Stimulated activated CD4-positive, alpha-beta T cell treated with anti-CD3 and anti-CD28 coated beads, Interleukin-4, amount 100 ng/mL, for 48 hours (primary cell): Measurements from ENCODE around the gene TRUB2.
"Not testable (repeated sequence)": the region's sequence is repeated elsewhere in the genome, so short reads cannot be mapped to it uniquely, and the experiment has no call there.

Experiments
- DNase-seq, 2 donors: peaks; one replicate each; pipeline ENCODE4 v3.0.0-alpha.2; 2020; ENCODE audit warnings: low read depth in 2 of 2

TRUB2 gene

GRCh38 chr9:128298535-128299482 is 23.4 kb downstream of the TRUB2 start:
- DNase-seq: no peak

- DNase-seq: no peak
Measured at GRCh38 chr9:128297221-128297773, 24.9 kb downstream of the TRUB2 start.

GRCh38 chr9:128296340-128297220 is 25.7 kb downstream of the TRUB2 start:
- DNase-seq: no peak

DNA sequence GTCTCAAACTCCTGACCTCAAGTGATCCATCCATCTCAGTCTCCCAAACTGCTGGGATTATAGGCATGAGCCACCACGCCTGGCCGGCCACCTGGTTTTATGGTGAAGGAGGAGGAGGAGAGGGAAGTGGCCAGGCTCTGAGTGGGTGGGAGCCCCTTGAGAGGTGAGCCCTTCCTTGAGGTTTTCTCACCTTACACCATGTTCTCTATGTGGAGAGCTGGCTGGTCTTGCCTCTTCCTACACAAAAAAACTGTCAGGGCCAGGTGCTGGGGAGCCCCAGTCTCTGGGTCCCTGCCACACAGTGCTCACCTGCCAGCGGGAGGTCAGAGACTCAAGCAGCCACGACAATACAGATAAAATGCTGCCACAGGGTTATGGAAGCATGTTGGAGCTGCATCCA is 28.1 kb downstream of the TRUB2 start:
- DNase-seq: no peak

DNA sequence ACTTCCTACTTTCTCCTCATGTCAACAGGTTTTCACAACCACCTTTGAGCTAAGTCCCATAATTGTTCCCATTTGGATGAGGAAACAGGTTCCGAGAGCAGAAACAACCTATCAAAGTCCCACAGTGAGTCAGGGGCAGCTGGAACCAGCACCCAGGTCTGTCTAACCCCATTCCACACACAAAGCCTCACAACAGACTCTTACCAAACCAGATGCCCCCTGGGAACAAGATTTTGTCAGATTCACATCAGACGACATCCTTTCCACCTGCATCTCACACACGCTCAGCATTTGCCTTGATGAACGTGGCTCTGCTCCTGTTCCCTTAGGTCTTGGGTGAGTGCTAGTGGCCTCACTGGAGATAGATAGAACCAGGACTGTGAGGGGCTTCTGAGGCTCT is 29.2 kb downstream of the TRUB2 start:
- DNase-seq: no peak

- DNase-seq: no peak
Measured at GRCh38 chr9:128292009-128292408, 30.2 kb downstream of the TRUB2 start.

DNA sequence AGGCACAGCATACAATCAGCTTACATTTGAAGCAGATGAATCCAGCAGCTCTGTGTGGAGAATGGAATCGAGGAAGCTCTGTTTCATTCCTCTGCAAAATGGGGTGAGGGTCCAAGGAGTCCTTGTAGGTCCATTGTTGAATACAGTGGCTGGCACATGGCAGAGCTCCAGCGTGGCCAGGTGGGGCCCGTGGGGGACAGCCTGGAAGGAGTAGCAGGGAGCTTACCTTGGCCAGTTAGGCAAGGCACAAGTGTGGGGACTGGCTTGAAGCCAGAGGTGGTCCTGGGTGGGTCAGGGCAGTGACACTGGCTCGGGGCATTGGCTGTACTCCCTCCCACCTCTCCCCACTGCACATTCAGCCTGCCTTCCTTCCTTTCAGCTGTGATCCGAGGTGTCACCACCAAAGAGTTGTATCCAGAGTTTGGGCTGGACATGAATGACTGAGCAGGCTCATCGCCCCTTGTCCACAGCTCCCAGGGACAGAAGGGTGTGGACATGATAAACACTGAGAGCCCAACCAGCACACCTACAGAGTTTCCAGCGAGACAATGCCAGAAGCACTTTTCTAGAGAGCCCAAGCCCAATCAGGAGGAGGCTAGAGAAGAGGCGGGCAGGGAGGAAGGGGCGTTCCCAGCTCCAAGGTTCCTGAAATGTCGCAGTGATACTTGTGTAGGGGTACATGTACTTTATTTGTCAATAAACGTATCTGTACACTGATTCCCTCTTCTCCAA is 33.8 kb downstream of the TRUB2 start:
- DNase-seq: no peak

DNA sequence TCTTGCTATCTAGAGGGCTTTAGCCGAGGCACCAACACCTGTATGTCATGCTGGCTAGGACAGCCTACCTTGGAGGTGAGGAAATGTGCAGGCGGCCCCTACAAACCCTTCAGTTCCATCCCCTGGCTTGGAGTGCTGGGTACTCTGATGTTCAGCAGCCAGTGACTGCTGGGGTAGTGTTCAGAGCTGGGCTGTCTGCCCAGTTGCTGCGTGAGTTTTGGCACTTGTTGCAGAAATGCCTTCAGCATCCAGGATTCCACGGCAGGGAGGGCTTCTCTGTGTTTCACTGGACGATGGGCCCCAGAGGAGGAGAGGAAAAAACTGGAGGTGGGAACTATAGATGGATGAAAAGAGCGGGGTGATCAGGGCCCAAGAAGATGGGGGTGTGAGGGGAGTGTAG is 35.8 kb downstream of the TRUB2 start:
- DNase-seq: no peak

DNA sequence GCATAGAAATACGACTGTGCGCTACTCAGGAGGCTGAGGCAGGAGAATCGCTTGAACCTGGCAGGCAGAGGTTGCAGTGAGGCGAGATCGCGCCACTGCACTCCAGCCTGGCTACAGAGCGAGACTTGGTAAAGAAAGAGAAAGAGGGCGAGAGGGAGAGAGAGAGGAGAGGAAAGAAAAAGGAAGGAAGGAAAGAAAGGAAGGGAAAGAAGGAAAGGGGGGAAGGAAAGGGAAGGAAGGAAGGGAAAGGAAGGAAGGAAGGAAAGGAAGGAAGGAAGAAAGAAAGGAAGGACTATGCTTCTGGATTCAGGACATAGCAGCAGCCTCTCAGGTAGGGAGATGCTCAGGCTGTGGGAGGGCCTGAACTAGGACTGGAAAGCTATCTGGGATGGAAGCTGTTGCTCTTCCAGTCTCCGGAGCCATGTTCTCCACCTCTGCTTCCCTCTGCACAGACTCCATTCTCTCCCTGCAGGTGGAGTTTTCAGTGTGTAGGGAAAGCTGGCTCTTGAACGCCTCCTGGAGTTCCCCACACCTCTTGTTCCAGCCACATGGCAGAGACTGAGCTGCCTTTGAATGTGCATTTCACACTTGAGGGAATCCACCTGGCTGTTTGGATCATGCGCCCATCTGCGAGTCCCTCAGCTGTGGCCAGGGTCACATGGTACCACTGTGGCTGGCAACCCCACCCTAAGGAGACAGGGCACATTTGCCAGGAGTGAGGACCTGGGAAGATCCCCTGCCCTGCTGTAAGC is 37.0 kb downstream of the TRUB2 start:
- DNase-seq: no peak

GRCh38 chr9:128282500-128282899 is 39.7 kb downstream of the TRUB2 start:
- no peak for DNase-seq

DNA sequence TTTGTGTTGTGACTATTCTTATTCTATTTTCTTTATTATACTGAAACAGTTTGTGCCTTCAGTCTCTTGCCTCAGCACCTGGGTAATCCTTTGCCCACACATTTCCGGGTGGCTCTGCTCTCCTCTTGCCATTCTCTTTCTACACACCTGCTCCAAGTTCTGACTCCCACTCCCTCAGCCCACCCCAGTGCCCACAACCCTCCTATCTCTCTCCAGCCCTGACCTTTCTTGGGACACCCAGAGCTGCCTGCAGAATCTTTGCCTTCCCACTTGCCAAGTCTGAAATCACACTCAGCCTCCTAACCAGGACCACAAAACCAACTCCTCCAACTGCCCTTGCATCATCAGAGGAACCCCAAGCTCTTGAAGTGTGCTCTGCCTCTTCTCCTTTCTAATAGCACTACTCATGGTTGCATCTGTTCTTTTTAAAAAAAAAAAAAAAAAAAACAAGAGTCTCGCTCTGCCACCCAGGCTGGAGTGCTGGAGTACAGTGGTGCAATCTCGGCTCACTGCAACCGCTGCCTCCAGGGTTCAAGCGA is 42.1 kb downstream of the TRUB2 start:
- no peak for DNase-seq

- not testable (repeated sequence) for DNase-seq
Measured at GRCh38 chr9:128279088-128280073, 42.9 kb downstream of the TRUB2 start.

DNA sequence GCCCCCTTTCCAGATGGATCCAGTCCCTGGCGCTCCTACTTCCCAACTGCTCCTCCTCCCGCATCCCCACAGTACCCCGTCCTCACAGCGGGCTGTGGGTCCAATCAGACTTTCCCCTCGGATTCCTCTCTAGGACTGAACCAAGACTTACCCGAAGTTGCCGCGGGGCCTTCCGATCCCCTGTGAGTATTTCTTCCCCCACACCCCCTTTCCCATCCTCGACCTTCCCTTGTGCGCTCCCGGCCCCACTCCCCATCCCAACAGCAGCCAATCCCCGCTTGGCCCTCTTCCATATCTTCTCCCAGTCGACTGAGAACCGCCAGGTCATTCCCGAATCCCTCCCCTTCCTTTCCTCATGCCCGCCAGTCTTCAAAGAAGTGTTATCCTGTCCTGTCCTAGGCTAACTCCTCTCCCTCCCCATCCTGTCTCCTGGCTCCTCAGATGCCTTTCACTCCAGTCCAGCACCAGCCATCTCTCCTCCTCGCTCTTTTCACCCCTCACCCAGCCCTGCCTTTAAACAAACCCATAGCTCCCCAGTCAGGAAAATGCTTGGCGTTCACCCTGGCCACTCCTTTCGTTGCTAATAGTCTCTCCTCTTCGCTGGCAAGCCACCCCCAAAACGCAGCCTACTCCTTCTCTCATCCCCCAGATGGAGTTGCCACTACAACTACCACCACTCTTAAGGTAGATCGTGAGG is 45.5 kb downstream of the TRUB2 start:
- DNase-seq: no peak

DNA sequence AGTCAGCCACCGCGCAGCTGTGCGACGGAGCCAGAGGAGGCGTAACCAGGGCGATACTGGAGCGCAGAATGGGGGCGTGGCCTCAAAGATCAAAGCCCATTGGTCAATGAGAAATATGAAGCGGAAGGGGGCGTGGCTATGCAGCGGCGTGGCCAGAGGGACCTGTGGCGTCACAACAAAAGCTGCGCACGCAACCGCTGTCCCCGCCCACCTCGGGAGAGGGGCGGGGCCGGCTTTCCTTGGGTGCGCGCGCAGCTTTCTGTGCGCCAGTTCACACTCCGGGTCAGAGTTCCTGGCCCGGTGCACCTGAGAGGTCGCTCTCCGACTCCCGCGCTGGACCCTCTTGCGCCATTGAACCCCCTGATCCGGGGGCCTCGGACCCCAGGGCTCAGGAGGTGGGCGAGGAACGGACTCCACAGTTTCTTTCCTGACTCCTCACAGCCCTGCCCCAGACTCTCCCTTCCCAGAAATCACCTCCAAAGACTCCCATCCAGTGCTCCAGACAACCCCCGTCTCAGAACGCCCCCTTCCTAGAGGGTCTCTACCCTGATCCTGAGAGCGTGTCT is 46.2 kb downstream of the TRUB2 start, which contains the start of gene SWI5:
Gene SWI5, plus strand, starts transcription at position 269 of the 566 bp plus-strand sequence.
- DNase-seq: peak; percentile 100

DNA sequence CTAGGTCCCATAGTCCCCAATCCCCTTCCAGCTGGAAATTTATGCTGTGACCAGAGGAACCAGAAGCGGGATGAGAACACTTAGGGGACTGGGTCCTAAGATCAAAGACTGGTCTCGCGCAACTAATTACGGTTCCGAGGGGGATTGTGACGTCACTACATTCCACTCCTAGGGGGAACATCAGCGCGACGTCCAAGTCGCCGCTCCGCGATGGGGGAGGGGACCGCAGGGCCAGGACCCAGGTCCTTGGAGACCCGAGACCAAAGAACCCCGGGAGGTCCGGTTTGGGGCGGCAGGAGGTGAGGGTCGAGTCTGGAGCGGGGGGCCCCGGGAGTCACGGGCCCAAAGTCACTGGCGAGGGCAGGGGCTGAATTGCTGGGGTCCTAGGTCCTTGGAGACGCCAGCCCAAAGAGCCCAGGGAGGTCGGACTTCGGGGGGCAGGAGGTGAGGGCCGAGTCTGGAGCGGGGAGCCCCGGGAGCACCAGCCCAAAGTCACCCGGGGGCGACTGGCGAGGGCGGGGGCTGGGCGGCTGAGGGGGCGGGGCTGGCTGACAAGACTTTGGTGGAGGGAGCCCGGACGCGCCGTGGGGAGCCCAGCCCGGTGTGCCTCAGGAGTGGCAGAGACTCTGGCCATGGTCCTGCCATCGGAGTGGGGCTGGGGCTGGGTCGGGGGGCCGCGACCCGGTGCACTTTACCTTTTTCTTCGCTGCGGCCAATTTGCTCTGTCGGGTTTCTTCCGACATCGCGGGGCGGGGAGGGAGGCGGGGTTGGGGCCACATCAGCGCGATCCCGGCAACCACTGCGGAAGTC is 46.8 kb downstream of the TRUB2 start, which contains the start of gene GOLGA2:
Gene GOLGA2, minus strand, starts transcription at position 810 of the 810 bp plus-strand sequence. Its CDS starts 31 bp downstream, at position 779.
- DNase-seq: no peak

GRCh38 chr9:128274245-128274644 is 48.0 kb downstream of the TRUB2 start:
- DNase-seq: no peak

DNA sequence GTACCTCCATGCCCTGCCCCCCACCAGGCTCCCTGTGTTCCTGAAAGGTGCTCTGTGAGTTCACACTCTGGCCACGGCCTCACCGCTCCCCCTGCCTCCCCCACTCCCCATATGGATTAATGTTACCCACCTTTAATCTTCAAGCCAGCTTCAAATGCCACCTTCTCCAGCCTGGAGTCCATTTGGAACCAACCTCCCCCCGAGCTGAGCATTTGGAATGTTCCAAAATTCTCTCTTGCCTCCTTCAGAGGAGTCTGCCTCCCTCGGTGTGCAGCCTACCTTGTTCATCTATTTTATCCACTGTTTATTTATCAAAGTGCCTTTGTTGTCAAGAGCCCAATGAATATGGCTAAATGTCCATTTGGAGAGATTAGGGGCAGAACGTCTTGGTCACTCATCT is 50.7 kb downstream of the TRUB2 start:
- DNase-seq: no peak
